HG02763 (cell line): ENCODE data around the gene SLC22A1.
"Not testable (repeated sequence)": the region's sequence is repeated elsewhere in the genome, so short reads cannot be mapped to it uniquely, and the experiment has no call there.

Experiments used
- ATAC-seq: cut with Tn5 transposase; IDR thresholded peaks from one replicate; pipeline ENCODE4 v1.9.1; 2021; ENCODE audit warnings: mild to moderate bottlenecking, moderate library complexity; ENCODE audit not compliant: unreplicated experiment

SLC22A1 gene

DNA sequence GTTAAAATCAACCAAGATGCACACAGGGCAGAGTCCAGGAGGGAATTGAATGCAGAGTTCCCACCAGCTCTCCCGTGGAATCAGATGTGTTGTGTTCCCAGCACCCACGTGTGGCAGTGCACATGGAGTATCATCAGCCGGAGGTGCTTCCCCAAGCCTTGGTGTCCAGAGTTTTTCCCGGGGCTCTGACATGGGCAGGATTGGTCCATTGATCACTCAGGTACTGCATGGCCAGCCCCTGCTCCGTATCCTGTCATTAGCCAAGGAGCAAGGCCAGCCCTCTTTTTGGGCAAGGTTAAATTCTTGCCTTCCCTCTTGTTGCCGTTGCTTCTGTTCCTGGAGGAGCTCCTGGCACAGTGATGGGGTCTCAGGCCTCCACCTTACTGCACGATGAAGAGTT, 28.6 kb upstream of the SLC22A1 start:
- no peak for ATAC-seq

DNA sequence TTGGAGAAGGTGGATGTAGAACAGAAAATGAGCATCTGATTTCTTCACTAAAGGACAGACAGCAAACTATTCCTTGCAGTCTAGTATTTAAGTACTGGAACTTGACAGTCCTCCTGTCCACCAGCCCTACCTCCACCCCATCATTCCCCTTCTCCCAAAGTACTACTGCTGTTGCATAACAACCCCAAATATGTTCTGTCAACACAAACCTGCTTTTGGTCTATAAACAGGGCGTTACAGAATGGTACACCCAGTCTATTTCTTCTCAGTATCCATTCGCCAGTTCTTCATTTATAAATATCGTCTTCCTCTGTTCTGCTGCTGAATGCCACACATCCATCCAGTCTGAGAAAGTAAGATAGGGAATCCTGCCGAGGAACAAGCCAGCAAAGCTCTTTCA, 27.7 kb upstream of the SLC22A1 start:
- ATAC-seq = no peak

GRCh38 chr6:160095146-160095845, 26.3 kb upstream of the SLC22A1 start:
- no peak for ATAC-seq

- ATAC-seq = no peak
Observed at GRCh38 chr6:160101277-160102205, 20.1 kb upstream of the SLC22A1 start.

- ATAC-seq = no peak
Observed at GRCh38 chr6:160102399-160102798, 19.2 kb upstream of the SLC22A1 start.

DNA sequence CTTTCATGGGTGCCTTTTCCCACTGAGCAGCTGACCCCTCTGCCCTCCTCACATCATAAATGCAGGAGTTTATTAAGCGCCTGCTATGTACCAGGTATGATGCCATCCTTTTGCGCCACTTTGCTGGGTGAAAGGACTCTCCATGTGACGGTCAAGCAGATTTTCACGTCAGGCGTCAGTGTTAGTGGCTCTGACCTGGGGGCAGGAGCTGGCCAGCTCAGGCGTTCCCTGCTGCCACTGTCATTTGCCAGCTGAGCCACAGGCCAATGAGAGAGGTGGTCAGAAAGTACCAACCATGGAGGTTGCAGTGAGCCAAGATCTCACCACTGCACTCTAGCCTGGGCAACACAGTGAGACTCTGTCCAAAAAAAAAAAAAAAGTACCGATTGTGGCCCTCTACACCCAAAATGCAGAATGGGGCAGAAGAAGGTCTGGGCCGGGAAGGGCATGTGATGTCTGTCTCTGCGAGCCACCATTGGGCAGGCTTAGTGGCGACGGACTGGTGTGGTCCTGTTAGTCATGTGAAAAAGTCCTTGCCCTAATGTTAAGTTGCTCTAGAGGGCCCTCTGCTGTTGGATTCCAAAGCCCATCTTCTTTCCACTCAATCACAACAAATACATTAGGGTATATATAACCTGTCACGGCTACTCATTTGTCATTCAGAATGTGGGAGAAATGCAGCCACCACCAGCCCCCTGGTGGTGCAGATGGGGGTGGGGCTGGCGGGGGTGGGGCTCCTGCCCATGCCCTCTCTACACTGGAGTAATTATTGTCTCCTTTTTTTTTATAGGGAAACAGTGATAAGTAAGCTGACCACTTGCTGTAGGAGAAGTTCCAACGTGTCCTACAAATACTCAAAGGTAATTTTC, 18.4 kb upstream of the SLC22A1 start:
- no peak for ATAC-seq

- ATAC-seq = no peak
Observed at GRCh38 chr6:160103825-160104100, 17.9 kb upstream of the SLC22A1 start.

GRCh38 chr6:160104821-160105517, 16.6 kb upstream of the SLC22A1 start:
- ATAC-seq = no peak

DNA sequence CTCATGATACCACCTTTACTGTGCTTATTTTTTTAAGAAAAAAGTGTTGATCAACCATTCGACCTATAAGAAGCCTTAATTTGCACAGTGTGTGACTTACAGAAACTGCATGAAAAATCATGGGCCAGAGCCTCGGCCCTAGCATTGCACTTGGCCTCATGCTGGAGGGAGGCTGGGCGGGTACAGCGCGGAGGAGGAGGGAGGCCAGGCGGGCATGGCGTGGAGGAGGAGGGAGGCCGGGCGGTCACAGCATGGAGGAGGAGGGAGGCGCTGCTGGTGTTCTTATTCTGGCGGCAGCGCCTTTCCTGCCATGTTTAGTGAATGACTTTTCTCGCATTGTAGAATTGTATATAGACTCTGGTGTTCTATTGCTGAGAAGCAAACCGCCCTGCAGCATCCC, 15.6 kb upstream of the SLC22A1 start:
- ATAC-seq = no peak

DNA sequence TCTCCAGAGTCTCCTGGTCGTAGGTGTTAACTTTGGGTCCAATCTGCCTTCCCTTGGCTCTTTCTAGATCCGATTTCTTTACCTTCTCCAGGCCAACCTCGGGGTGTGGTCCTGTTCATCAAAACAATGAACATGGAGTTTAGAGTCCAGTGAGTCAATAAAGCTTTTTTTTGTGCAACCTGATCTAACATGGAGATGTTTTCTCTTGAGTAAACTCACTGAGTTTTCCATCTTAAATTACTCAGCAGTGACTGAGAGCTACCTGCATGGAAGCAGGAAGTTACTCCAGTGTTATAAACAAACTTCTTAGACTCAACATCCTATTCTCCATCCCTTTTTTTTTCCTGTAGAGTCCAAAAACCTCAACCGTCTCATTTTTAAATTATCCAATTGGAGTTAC, 14.9 kb upstream of the SLC22A1 start:
- ATAC-seq = no peak

GRCh38 chr6:160108077-160108476, 13.5 kb upstream of the SLC22A1 start:
- no peak for ATAC-seq

- ATAC-seq = no peak
Observed at GRCh38 chr6:160110586-160111123, 11.0 kb upstream of the SLC22A1 start.

- no peak for ATAC-seq
Observed at GRCh38 chr6:160111806-160112205, 9.8 kb upstream of the SLC22A1 start.

- ATAC-seq = no peak
Observed at GRCh38 chr6:160112628-160113299, 8.9 kb upstream of the SLC22A1 start.

- not testable (repeated sequence) for ATAC-seq
Observed at GRCh38 chr6:160114536-160114935, 7.1 kb upstream of the SLC22A1 start.

DNA sequence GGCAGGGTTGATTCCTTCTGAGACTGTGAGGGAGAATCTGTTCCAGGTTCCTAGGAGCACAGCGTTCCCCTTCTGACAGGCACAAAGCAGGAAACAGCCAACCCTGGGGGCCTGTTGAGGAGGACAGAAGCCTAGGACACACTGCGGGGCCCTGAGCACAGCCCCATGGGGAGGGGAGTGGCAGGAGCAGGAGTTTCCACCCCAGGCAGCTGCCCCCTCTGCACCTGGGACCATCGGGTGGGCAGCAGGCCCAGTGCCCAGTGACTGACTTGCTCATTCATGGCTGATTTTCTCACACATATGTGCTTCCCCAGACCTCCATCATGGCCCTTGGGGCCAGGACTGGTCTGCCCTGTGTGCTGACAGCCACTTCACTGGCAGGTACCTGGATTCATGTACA, 6.2 kb upstream of the SLC22A1 start:
- no peak for ATAC-seq

GRCh38 chr6:160116411-160116810, 5.2 kb upstream of the SLC22A1 start:
- ATAC-seq = no peak

GRCh38 chr6:160117137-160117536, 4.5 kb upstream of the SLC22A1 start:
- ATAC-seq = no peak

DNA sequence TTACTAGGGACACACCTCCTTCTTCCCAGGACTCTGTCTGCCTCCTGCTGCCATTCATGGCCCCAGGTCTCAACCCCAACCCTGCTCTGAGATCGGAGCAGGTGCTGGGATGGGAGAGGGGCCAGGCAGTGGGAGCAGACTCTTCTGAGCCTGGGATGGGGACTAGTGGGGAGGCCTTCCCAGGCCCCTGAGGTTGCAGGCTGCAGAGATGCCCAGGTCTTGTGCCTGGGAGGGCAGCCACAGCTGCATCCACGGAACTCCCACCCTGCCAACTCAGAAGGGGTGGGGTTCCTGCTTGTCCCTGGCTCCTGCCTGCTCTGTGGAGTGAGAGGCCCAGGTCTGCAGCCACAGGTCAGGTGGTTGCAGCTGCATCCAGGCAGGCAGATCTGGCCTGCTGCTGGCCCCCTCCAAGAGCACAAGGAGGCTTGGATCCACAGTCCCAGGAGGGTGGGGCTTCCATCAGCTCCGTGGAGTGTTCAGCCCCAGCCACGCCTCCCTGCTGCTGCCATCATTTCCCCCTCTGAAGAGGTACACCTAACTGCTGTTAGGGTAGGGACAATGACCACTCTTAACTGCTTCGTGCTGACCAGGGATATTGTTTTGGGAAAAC, 2.9 kb upstream of the SLC22A1 start:
- ATAC-seq = no peak

DNA sequence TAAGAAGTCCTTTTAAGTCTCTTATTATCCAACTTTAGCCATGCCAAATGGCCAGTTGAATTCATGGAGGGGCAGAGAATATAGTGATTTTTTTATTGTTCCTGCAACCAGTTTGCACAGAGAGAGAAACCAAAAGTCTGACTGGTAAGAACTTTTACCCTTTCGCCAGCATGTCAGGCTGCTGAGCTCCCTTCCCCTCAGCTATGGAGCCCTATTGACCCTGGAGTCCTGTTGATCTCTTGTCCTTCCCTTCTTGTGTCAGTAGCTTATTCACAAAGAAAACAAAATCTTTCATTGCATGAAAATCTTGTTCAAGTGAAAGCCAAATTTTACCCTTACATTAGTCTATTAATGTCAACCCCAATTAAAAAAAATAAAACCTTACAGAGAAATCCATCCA, 1.5 kb upstream of the SLC22A1 start:
- ATAC-seq = no peak
